Liver (tissue), 9 donors: ENCODE data around the gene ZFP36L2. TPM values are rescaled to one million over a fixed set of nuclear protein-coding genes. Genes with fewer than 3 reads are reported as not detected.

ENCODE experiments used
- DNase-seq: peaks from one replicate; pipeline ENCODE4 v3.0.0-alpha.2; 2017; ENCODE audit warnings: low spot score
- H3K27ac ChIP-seq, 2 donors: one replicate each; pipeline ENCODE4 v1.7.0; 2013; ENCODE audit warnings: inconsistent platforms in 2 of 2, low read length in 2 of 2, control low read depth in 1 of 2, low read depth in 1 of 2, mild to moderate bottlenecking in 1 of 2
- H3K27me3 ChIP-seq, 4 donors: one replicate each; pipeline versions ENCODE4 v1.6.1 to v1.7.0; 2013; ENCODE audit warnings: low read length in 3 of 4, inconsistent platforms in 1 of 4, mild to moderate bottlenecking in 1 of 4, moderate library complexity in 1 of 4; ENCODE audit not compliant: control insufficient read depth in 4 of 4, insufficient read depth in 4 of 4
- H3K36me3 ChIP-seq, 4 donors: one replicate each; pipeline versions ENCODE4 v1.6.1 to v1.7.0; 2013; ENCODE audit warnings: low read length in 3 of 4, mild to moderate bottlenecking in 3 of 4, low read depth in 1 of 4, moderate library complexity in 1 of 4; ENCODE audit not compliant: control insufficient read depth in 4 of 4, insufficient read depth in 3 of 4
- H3K4me1 ChIP-seq, 4 donors: one replicate each; pipeline versions ENCODE4 v1.6.1 to v1.7.0; 2013; ENCODE audit warnings: low read length in 3 of 4, mild to moderate bottlenecking in 3 of 4, moderate library complexity in 1 of 4; ENCODE audit not compliant: control insufficient read depth in 4 of 4, insufficient read depth in 4 of 4
- H3K4me3 ChIP-seq, 3 donors: one replicate each; pipeline versions ENCODE4 v1.6.1 to v1.7.0; 2013; ENCODE audit warnings: low read length in 3 of 3, control low read depth in 1 of 3, low read depth in 1 of 3, mild to moderate bottlenecking in 1 of 3
- H3K9ac ChIP-seq, 2 donors: one replicate each; pipeline ENCODE4 v1.7.0; 2013; ENCODE audit warnings: low read length in 2 of 2, mild to moderate bottlenecking in 2 of 2, moderate library complexity in 2 of 2, control low read depth in 1 of 2, low read depth in 1 of 2
- H3K9me3 ChIP-seq, 4 donors: one replicate each; pipeline versions ENCODE4 v1.6.1 to v1.7.0; 2013; ENCODE audit warnings: low read length in 3 of 4; ENCODE audit not compliant: control insufficient read depth in 4 of 4
- CTCF ChIP-seq: fragments of 150-350 bp; IDR thresholded peaks from 2 replicates; pipeline ENCODE4 v1.5.1; 2017; ENCODE audit warnings: improper control_type of control experiment, low read depth, low read length; ENCODE audit not compliant: missing input control
- EGR1 ChIP-seq, 2 donors: IDR thresholded peaks; 2 replicates each; pipeline ENCODE4 v1.6.1; 2016 to 2018; ENCODE audit warnings: antibody characterized with exemption in 2 of 2, low read depth in 2 of 2
- FOXA1 ChIP-seq: IDR thresholded peaks from 2 replicates; pipeline ENCODE4 v1.6.1; 2016; ENCODE audit warnings: antibody characterized with exemption
- FOXA2 ChIP-seq: IDR thresholded peaks from 2 replicates; pipeline ENCODE4 v1.6.1; 2016; ENCODE audit warnings: antibody characterized with exemption
- GABPA ChIP-seq, 2 donors: IDR thresholded peaks in 1 of 2; conservative IDR thresholded peaks in 1 of 2; 2 replicates each; pipeline ENCODE4 v1.6.1; 2016; ENCODE audit warnings: antibody characterized with exemption in 2 of 2, mild to moderate bottlenecking in 1 of 2, moderate library complexity in 1 of 2
- HNF4A ChIP-seq, 2 donors: conservative IDR thresholded peaks; 2 replicates each; pipeline ENCODE4 v1.6.1; 2016; ENCODE audit warnings: antibody characterized with exemption in 2 of 2, mild to moderate bottlenecking in 2 of 2
- HNF4G ChIP-seq: IDR thresholded peaks from 2 replicates; pipeline ENCODE4 v1.6.1; 2016; ENCODE audit warnings: antibody characterized with exemption
- JUND ChIP-seq, 2 donors: IDR thresholded peaks; 2 replicates each; pipeline ENCODE4 v1.6.1; 2016; ENCODE audit warnings: antibody characterized with exemption in 2 of 2
- MAX ChIP-seq: IDR thresholded peaks from 2 replicates; pipeline ENCODE4 v1.6.1; 2016; ENCODE audit warnings: antibody characterized with exemption
- NR2F2 ChIP-seq: IDR thresholded peaks from 2 replicates; pipeline ENCODE4 v1.6.1; 2016; ENCODE audit warnings: antibody characterized with exemption
- RAD21 ChIP-seq, 2 donors: IDR thresholded peaks; 2 replicates each; pipeline ENCODE4 v1.6.1; 2016; ENCODE audit warnings: antibody characterized with exemption in 2 of 2, mild to moderate bottlenecking in 2 of 2
- REST ChIP-seq: IDR thresholded peaks from 2 replicates; pipeline ENCODE4 v1.6.1; 2016; ENCODE audit warnings: antibody characterized with exemption, mild to moderate bottlenecking
- RXRA ChIP-seq, 2 donors: IDR thresholded peaks; 2 replicates each; pipeline ENCODE4 v1.6.1; 2017 to 2018; ENCODE audit warnings: antibody characterized with exemption in 2 of 2, mild to moderate bottlenecking in 1 of 2
- SP1 ChIP-seq: IDR thresholded peaks from 2 replicates; pipeline ENCODE4 v1.6.1; 2018; ENCODE audit warnings: antibody characterized with exemption, mild to moderate bottlenecking
- TAF1 ChIP-seq: conservative IDR thresholded peaks from 2 replicates; pipeline ENCODE4 v1.6.1; 2016; ENCODE audit warnings: antibody characterized with exemption, mild to moderate bottlenecking
- YY1 ChIP-seq: IDR thresholded peaks from 2 replicates; pipeline ENCODE4 v1.6.1; 2016; ENCODE audit warnings: antibody characterized with exemption, mild to moderate bottlenecking
- ZBTB33 ChIP-seq: IDR thresholded peaks from 2 replicates; pipeline ENCODE4 v1.6.1; 2016; ENCODE audit warnings: antibody characterized with exemption
- WGBS: extraction: QIAGEN DNeasy Blood & Tissue Kit; methylation state at CpG from one replicate; pipeline ENCODE4 v1.1.7; 2013; 5-methylcytosine and 5-hydroxymethylcytosine counted together
- polyA plus RNA-seq, 2 donors: library from polyadenylated mRNA; stranded (reverse) in 1 of 2; unstranded in 1 of 2; fragments of 200-250 nt in 1 of 2; fragments of >200 nt in 1 of 2; fragmentation: Nextera tagmentation in 1 of 2; extraction: Ambion mirVana in 1 of 2; gene quantifications; one replicate each; pipeline versions ENCODE4 v1.2.1 to v1.2.3, GENCODE V29; 2013 to 2015
- total RNA-seq, 2 donors: library from RNA; depleted of rRNA; stranded (reverse); fragments of >200 nt; gene quantifications; one replicate each; pipeline ENCODE4 v1.2.3, GENCODE V29; 2014
- donor health status: healthy.
- donor health status: healthy.
- donor health status: healthy.
- donor health status: healthy.
- donor health status: healthy.

Gene ZFP36L2
- total and polyA plus RNA-seq, 4 donors, result 10.3 to 26.8 (median 18.9) TPM

GRCh38 chr2:43227830-43228281, 1.4 kb upstream of the ZFP36L2 start:
- Histone ChIP-seq H3K27ac (peak overlapping the region; percentile 99), H3K4me1 (peaks cover 6 to 38% (median 25%) of the 10 kb centered on the region in 4 donors), H3K27me3 (no peaks in the 10 kb centered on the region), H3K36me3 (peaks cover 0 to 8% (median under 1%) of the 10 kb centered on the region in 4 donors), H3K9ac (peak overlapping the region; percentile 68 to 83), H3K4me3 (peak overlapping the region; percentile 53 to 97 (median 60)), H3K9me3 (no peaks in the 10 kb centered on the region)
- TF ChIP-seq ZBTB33, result no peak
- peak; percentile 26 to 52 for TF ChIP-seq JUND (IDR thresholded peaks at IDR 0.05)
- TF ChIP-seq HNF4A (conservative IDR thresholded peaks at IDR 0.05), result peak; percentile 97 to 98
- peak; percentile 48 for TF ChIP-seq NR2F2
- TF ChIP-seq FOXA2, result no peak
- TF ChIP-seq CTCF, result no peak
- peak; percentile 7 for TF ChIP-seq FOXA1
- peak; percentile 60 to 69 for TF ChIP-seq RAD21 (IDR thresholded peaks at IDR 0.05)
- no peak for TF ChIP-seq EGR1 (IDR thresholded peaks at IDR 0.05; ENCODE audit: low read depth in 2 of 2)
- TF ChIP-seq TAF1, result no peak
- peak; percentile 39 to 76 for TF ChIP-seq RXRA (IDR thresholded peaks at IDR 0.05)
- TF ChIP-seq MAX, result peak; percentile 59
- TF ChIP-seq SP1, result peak; percentile 58
- peak; percentile 36 for TF ChIP-seq REST
- TF ChIP-seq GABPA (IDR thresholded peaks at IDR 0.05 in 1 of 2, conservative IDR thresholded peaks at IDR 0.05 in 1 of 2), result no peak
- no peak for TF ChIP-seq YY1
- TF ChIP-seq HNF4G, result peak; percentile 71
- 3% methylated on average over 10 of the region's 10 CpGs for WGBS
- DNase-seq, result no peak
